Type B pancreatic cell (in vitro differentiated cells): ENCODE measurements around the gene CAT. TPM values are rescaled to one million over a fixed set of nuclear protein-coding genes. Genes with fewer than 3 reads are reported as not detected.

ENCODE experiments used
- DNase-seq: peaks from one replicate; pipeline ENCODE4 v3.0.0; 2021; ENCODE audit warnings: mixed read lengths; ENCODE audit not compliant: unreplicated experiment; ENCODE audit errors: extremely low spot score
- H3K27ac Mint-ChIP-seq: 2 replicates; pipeline ENCODE4 v1.8.0; 2021; ENCODE audit warnings: mild to moderate bottlenecking, mixed read lengths
- H3K27me3 Mint-ChIP-seq: 2 replicates; pipeline ENCODE4 v1.8.0; 2021; ENCODE audit warnings: mixed read lengths
- H3K36me3 Mint-ChIP-seq: 2 replicates; pipeline ENCODE4 v1.8.0; 2021; ENCODE audit warnings: mixed read lengths
- H3K4me1 Mint-ChIP-seq: one replicate; pipeline ENCODE4 v1.8.0; 2021; ENCODE audit warnings: mixed read lengths; ENCODE audit not compliant: unreplicated experiment
- H3K4me3 Mint-ChIP-seq: 2 replicates; pipeline ENCODE4 v1.8.0; 2021; ENCODE audit warnings: mild to moderate bottlenecking, mixed read lengths
- H3K9me3 Mint-ChIP-seq: 2 replicates; pipeline ENCODE4 v1.8.0; 2021; ENCODE audit warnings: mixed read lengths
- total RNA-seq: library from RNA; stranded (reverse); gene quantifications from 2 replicates; pipeline ENCODE4 v1.2.1, GENCODE V29; 2021; ENCODE audit warnings: low replicate concordance
- TF ChIP-seq, protein P1 (sequence below): fragments of 200-600 bp; sonication (generic); conservative IDR thresholded peaks from 2 replicates; pipeline ENCODE4 v1.5.0; 2021; ENCODE audit warnings: antibody characterized with exemption, mild to moderate bottlenecking

Gene CAT
- total RNA-seq, 1 donor from 2014 or later: 61.2 TPM

DNA sequence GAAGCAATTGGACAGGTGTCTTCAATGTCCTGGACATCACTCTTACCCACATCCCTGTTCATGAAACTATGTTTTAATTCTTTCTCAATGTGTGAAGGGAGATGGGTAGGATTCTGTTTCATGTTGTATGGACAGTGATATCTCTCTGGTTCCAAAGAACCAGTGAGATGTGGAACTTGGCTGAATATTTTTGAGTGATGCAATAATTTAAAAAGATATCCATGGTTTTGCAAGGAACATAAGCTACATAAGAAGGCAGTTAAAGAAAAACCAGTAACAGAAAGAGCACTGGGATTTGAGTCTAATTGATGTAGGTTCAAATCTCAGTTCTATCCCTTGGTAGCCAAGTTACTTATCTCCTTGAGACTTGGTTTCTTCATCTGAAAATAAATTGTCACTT, 82.5 kb downstream of the CAT start:
- Mint-ChIP-seq H3K4me3 (no peak overlapping the region), H3K27me3 (no peaks in the 10 kb centered on the region), H3K27ac (no peak overlapping the region), H3K36me3 (no peaks in the 10 kb centered on the region), H3K9me3 (no peaks in the 10 kb centered on the region), H3K4me1 (peaks cover 10% of the 10 kb centered on the region)
- DNase-seq: no peak
- TF ChIP-seq, protein P1, sequence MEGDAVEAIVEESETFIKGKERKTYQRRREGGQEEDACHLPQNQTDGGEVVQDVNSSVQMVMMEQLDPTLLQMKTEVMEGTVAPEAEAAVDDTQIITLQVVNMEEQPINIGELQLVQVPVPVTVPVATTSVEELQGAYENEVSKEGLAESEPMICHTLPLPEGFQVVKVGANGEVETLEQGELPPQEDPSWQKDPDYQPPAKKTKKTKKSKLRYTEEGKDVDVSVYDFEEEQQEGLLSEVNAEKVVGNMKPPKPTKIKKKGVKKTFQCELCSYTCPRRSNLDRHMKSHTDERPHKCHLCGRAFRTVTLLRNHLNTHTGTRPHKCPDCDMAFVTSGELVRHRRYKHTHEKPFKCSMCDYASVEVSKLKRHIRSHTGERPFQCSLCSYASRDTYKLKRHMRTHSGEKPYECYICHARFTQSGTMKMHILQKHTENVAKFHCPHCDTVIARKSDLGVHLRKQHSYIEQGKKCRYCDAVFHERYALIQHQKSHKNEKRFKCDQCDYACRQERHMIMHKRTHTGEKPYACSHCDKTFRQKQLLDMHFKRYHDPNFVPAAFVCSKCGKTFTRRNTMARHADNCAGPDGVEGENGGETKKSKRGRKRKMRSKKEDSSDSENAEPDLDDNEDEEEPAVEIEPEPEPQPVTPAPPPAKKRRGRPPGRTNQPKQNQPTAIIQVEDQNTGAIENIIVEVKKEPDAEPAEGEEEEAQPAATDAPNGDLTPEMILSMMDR: no peak

Other genes starting within 250 kb of the CAT start
- 9.0 and 13.5 TPM in 2 replicates for gene ABTB2, start 80.9 kb upstream of the CAT start, total RNA-seq
- gene ELF5, start 74.9 kb downstream of the CAT start, total RNA-seq: 19.3 and 43.1 TPM in 2 replicates
- gene EHF, start 182.2 kb downstream of the CAT start, total RNA-seq: 31.5 and 44.8 TPM in 2 replicates